GM12875 (cell line): ENCODE data around the gene IL17RD.

Source experiments
- H3K4me3 ChIP-seq: one replicate; pipeline ENCODE4 v1.5.1; 2011; ENCODE audit warnings: low read depth, low read length, control low read depth
- TF ChIP-seq, protein P1 (sequence below): IDR thresholded peaks from 2 replicates; pipeline ENCODE4 v1.5.1; 2011; ENCODE audit warnings: low read depth, mild to moderate bottlenecking, control low read depth, inconsistent platforms, low read length, moderate library complexity, borderline replicate concordance; ENCODE audit not compliant: insufficient read depth

IL17RD gene

DNA sequence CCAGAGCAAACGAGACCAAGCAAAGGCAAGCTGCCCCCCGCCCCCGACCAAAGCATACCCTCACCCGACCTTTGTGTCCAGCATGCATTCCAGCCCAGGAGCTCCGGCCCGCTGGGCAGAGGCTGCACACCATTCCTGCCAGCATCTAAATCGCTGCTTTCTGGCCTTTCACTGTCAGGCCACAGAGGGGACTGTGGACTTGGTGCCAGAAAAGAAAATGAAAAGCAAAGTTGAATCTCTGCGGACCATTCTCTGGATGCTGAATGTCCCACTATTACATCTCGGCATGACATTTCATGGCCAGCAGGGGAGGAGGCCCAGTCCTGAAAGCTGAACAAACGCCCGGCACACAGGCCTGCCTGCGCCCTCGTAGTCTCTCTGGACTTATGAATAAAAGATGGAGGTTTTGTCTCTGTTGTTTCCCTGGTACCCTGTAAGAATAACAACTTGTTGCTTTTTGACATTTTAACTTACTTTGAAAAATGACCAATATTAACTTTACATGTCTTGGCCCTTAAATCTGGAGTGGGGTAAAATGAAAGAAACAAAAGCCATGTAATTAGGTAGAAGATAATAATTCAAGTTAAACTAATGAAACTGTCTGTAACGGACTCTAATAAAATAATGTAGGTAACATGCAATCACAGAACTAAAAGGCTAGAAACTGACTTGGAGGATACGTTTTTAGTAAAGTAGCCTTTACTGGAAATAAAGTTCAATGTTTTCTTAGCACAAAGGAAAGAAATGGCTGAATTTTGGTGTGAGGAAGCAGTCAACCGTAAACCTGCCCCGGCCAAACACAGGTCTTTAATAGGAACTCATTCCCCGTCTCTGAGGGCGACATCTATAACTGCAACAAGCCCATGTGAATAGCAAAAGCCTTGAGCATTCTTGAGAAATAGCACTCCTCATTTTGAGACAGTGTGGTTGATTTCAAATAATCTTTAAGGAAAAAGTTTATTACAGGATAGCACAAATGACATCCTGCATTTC, 12.7 kb downstream of the IL17RD start:
- TF ChIP-seq, protein P1, sequence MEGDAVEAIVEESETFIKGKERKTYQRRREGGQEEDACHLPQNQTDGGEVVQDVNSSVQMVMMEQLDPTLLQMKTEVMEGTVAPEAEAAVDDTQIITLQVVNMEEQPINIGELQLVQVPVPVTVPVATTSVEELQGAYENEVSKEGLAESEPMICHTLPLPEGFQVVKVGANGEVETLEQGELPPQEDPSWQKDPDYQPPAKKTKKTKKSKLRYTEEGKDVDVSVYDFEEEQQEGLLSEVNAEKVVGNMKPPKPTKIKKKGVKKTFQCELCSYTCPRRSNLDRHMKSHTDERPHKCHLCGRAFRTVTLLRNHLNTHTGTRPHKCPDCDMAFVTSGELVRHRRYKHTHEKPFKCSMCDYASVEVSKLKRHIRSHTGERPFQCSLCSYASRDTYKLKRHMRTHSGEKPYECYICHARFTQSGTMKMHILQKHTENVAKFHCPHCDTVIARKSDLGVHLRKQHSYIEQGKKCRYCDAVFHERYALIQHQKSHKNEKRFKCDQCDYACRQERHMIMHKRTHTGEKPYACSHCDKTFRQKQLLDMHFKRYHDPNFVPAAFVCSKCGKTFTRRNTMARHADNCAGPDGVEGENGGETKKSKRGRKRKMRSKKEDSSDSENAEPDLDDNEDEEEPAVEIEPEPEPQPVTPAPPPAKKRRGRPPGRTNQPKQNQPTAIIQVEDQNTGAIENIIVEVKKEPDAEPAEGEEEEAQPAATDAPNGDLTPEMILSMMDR: no peak
- H3K4me3 ChIP-seq: no peak overlapping the region

DNA sequence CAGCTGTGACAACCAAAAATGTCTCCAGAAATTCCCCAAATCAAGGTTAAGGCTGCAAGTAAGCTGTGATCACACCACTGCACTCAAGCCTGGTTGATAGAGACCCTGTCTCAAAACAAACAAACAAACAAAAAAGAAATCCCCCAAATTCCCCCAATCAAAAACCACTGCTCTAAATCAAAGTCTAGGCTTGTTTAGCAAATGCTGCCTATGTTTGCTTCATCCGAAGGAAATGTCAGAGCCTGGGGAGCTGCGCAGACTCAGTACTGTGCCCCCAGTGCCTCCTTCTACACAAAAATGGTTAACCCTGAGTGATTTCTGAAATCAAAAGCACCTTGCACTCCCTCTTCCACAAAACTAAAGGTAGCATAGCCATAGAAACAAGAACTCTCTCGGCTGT, 13.4 kb downstream of the IL17RD start:
- TF ChIP-seq, protein P1: no peak
- no peak overlapping the region for H3K4me3 ChIP-seq

DNA sequence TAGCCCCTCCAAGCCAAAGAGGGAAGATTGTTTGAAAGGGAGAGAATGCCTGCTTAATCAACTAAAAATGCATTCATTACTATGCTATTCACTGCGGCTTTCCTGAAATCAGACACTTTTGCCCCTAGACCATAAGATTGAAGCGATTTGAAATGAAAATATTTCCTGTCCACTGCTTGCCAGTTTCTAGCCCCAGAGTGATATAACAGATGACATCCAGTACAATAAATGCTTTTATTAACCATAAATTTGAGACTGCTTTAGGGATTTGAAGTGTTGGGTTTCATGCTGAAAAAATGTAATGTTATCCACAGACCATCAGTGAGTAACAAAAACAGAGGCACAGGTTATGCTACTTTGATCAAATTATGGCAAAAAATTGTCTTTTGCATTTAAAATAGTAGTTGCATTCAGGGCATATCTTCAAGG, 14.1 kb downstream of the IL17RD start:
- no peak overlapping the region for H3K4me3 ChIP-seq
- TF ChIP-seq, protein P1: no peak

DNA sequence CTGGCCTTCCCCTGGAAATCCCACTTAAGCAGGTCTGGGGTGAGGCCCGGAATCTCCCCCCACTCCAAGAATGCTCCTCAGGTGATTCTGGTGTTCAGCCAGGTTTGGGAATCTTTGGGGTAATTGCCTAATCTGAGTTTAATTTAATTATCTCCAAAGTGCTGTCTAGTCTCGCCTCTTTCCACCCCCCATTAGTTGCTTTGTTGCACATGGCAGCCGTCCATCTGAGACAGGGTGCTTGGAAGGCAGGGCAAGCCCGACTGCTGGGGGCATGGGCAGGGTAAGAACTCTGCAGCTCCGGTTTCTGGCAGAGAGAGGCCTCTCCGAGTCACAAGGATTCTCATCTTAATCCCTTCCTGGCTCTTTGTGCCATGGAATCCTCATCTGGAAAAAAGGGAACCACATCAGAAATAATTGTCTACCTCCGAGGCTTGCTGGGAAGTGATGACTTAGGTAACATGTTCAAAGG, 15.0 kb downstream of the IL17RD start:
- TF ChIP-seq, protein P1: no peak
- H3K4me3 ChIP-seq: no peak overlapping the region

DNA sequence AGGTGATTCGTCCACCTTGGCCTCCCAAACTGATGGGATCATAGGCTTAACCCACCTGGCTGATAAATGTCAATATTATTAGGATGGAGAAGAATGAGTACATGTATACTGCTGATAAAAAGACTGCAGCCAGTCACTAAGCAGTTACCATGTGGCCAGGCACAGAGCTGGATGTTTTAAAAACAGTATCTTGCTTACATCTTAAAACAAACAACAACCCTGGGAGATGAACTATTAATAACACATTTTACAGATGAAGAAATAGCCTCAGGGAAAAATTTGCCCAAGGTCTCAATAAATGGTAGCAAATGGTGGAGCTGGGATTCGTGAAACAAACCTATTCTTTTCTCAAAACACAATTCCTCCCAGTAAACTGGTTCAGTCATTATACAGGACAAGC, 18.1 kb downstream of the IL17RD start:
- TF ChIP-seq, protein P1: no peak
- no peak overlapping the region for H3K4me3 ChIP-seq

DNA sequence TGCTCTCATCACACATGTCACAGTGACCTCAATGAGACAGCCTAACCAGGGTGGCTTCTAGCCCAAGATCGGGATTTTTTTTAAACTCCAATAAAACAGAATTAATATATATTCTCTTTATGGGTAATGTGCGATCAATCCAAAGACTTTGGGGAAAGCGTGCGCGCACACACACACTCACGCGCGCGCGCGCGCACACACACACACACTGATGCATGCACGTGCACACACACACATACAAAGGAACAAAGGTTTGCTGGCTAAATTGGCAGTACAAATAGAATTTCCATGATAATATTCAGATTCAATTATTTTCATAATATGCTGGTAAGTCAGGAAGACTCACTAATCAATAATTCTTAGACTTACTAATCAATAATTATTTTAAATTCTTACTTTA, 19.3 kb downstream of the IL17RD start:
- TF ChIP-seq, protein P1: no peak
- no peak overlapping the region for H3K4me3 ChIP-seq

DNA sequence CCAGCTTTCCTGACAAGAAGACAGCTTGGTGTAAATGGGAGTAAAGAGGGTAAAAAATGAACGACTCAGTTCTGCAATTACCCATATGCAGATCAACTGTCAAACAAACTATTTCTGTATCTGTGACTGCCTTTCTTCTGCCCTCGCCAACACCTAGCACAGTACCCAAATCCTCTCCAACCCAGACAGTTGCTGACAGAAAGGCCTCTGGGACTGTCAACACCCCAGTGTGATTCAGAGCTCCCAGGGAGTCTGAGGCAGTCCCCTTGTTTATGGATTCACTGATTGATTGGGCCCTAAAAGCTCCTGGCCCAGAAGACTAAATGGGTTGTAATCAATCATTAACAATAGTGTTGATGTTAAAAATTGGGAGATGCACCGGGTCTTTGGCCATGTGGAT, 20.2 kb downstream of the IL17RD start:
- TF ChIP-seq, protein P1: no peak
- H3K4me3 ChIP-seq: no peak overlapping the region
